ENCODE measurements around the gene PLD6.

DNA sequence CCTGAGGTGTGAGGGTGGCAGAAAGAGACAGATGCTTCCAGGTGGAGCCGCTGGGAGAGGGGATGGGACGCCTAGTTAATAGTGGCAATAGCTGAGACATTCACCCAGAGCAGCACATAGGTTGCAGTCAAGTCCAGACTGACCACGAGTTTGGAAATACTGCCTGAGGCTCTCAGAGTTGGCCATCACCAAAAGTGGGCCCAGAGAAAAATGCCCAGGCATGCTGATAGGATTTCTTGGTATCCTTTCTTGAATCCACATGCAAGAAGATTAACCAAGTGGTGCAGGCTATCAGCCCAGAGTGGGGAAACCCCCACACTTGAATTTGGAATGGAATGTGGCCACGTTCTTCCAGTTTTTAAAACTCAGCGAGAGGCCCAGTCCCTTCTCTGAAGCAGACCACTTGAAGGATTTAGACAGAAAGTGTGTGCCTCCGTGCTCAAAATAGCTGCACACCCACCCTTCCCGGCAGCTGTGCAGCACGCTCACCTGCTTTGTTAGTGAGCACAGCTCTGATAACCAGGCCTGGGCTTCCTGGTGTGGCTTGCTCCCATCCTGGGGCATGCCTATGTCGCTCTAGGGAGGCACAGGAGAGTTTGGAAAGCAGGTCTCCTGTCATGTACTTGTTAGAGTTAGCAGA, 35.7 kb downstream of the PLD6 start:
- TF ChIP-seq, protein P1, sequence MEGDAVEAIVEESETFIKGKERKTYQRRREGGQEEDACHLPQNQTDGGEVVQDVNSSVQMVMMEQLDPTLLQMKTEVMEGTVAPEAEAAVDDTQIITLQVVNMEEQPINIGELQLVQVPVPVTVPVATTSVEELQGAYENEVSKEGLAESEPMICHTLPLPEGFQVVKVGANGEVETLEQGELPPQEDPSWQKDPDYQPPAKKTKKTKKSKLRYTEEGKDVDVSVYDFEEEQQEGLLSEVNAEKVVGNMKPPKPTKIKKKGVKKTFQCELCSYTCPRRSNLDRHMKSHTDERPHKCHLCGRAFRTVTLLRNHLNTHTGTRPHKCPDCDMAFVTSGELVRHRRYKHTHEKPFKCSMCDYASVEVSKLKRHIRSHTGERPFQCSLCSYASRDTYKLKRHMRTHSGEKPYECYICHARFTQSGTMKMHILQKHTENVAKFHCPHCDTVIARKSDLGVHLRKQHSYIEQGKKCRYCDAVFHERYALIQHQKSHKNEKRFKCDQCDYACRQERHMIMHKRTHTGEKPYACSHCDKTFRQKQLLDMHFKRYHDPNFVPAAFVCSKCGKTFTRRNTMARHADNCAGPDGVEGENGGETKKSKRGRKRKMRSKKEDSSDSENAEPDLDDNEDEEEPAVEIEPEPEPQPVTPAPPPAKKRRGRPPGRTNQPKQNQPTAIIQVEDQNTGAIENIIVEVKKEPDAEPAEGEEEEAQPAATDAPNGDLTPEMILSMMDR (IDR thresholded peaks at IDR 0.05; ENCODE audit: poor library complexity), result no peak
- TF ChIP-seq EZH2 (IDR thresholded peaks at IDR 0.05; ENCODE audit: borderline replicate concordance), result no peak
